ENCODE measurements around the gene GPANK1. TPM values are rescaled to one million over a fixed set of nuclear protein-coding genes. Genes with fewer than 3 reads are reported as not detected.

The GPANK1 gene
- total and polyA plus RNA-seq, 2 of the 13 experiments (the other 11 are each of a cell fraction or from before 2014, with no cell fraction given) = 15.4 to 22.8 TPM

- TF ChIP-seq, protein P1, sequence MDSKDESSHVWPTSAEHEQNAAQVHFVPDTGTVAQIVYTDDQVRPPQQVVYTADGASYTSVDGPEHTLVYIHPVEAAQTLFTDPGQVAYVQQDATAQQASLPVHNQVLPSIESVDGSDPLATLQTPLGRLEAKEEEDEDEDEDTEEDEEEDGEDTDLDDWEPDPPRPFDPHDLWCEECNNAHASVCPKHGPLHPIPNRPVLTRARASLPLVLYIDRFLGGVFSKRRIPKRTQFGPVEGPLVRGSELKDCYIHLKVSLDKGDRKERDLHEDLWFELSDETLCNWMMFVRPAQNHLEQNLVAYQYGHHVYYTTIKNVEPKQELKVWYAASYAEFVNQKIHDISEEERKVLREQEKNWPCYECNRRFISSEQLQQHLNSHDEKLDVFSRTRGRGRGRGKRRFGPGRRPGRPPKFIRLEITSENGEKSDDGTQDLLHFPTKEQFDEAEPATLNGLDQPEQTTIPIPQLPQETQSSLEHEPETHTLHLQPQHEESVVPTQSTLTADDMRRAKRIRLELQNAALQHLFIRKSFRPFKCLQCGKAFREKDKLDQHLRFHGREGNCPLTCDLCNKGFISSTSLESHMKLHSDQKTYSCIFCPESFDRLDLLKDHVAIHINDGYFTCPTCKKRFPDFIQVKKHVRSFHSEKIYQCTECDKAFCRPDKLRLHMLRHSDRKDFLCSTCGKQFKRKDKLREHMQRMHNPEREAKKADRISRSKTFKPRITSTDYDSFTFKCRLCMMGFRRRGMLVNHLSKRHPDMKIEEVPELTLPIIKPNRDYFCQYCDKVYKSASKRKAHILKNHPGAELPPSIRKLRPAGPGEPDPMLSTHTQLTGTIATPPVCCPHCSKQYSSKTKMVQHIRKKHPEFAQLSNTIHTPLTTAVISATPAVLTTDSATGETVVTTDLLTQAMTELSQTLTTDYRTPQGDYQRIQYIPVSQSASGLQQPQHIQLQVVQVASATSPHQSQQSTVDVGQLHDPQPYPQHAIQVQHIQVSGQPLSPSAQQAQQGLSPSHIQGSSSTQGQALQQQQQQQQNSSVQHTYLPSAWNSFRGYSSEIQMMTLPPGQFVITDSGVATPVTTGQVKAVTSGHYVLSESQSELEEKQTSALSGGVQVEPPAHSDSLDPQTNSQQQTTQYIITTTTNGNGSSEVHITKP (CRISPR knock-in tag; IDR thresholded peaks at IDR 0.05; ENCODE audit: low read depth) = 0 out of 2 replicates have a peak, but pooled peaks have one; percentile 36
- TF ChIP-seq HOXA5 (CRISPR knock-in tag; IDR thresholded peaks at IDR 0.05) = no peak; the same call in none of the 2 replicates
- peak; percentile 49; the same call in 1 of the 2 replicates for TF ChIP-seq SIN3A (IDR thresholded peaks at IDR 0.05; ENCODE audit: borderline replicate concordance, low read depth, low read length)
- TF ChIP-seq REL (CRISPR knock-in tag; conservative IDR thresholded peaks at IDR 0.05) = no peak
- TF ChIP-seq YY1 (IDR thresholded peaks at IDR 0.05; ENCODE audit: insufficient read depth, insufficient replicate concordance, low read depth, low read length) = peak; percentile 96
- TF ChIP-seq KDM5B (CRISPR knock-in tag; IDR thresholded peaks at IDR 0.05; ENCODE audit: borderline replicate concordance) = peak; percentile 65; the same call in 1 of the 2 replicates
- TF ChIP-seq ZKSCAN8 (CRISPR knock-in tag; IDR thresholded peaks at IDR 0.05; ENCODE audit: borderline replicate concordance) = no peak
- TF ChIP-seq, protein P2, sequence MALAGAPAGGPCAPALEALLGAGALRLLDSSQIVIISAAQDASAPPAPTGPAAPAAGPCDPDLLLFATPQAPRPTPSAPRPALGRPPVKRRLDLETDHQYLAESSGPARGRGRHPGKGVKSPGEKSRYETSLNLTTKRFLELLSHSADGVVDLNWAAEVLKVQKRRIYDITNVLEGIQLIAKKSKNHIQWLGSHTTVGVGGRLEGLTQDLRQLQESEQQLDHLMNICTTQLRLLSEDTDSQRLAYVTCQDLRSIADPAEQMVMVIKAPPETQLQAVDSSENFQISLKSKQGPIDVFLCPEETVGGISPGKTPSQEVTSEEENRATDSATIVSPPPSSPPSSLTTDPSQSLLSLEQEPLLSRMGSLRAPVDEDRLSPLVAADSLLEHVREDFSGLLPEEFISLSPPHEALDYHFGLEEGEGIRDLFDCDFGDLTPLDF (CRISPR knock-in tag; IDR thresholded peaks at IDR 0.05) = peak; percentile 35
- no peak for TF ChIP-seq DBP (CRISPR knock-in tag; IDR thresholded peaks at IDR 0.05; ENCODE audit: not compliant biosample characterization)
- no peak for TF ChIP-seq ZBTB34 (CRISPR knock-in tag; IDR thresholded peaks at IDR 0.05)
- peak; percentile 65; the same call in 1 of the 2 replicates for TF ChIP-seq ZNF777 (CRISPR knock-in tag; IDR thresholded peaks at IDR 0.05)
- peak; percentile 61 for TF ChIP-seq SRSF1 (optimal IDR thresholded peaks at IDR 0.05; ENCODE audit: low read depth, low read length)
- no peak for TF ChIP-seq RXRA (CRISPR knock-in tag; IDR thresholded peaks at IDR 0.05)
- TF ChIP-seq ZBTB37 (CRISPR knock-in tag; IDR thresholded peaks at IDR 0.05) = 0 out of 2 replicates have a peak, but pooled peaks have one; percentile 69
- no peak for TF ChIP-seq TERF1 (CRISPR knock-in tag; IDR thresholded peaks at IDR 0.05)
Observed at GRCh38 chr6:31620586-31621319, 44.0 kb downstream of the GPANK1 start, which contains the start of gene PRRC2A (continued).

All from HepG2 (cell line).